ENCODE measurements around the gene PAX1. TPM values are rescaled to one million over a fixed set of nuclear protein-coding genes. Genes with fewer than 3 reads are reported as not detected.

The PAX1 gene
- total RNA-seq, 2 experiments from 2014 or later, result not detected

- H3K4me2 ChIP-seq (ENCODE audit: low read length), result no peak overlapping the region
- TF ChIP-seq EZH2phosphoT487 (IDR thresholded peaks at IDR 0.05; ENCODE audit: borderline replicate concordance, low read depth, low read length) (no peak), CTCF (conservative IDR thresholded peaks at IDR 0.05; ENCODE audit: low read length) (no peak)
- intact Hi-C loops (cut with micrococcal nuclease; ENCODE audit: unreplicated experiment), result no loop called here
- H3K27ac ChIP-seq (ENCODE audit: low read depth, low read length, poor library complexity, severe bottlenecking), result no peak overlapping the region
- H3K9me2 ChIP-seq (ENCODE audit: insufficient read depth, low read length), result no peaks in the 10 kb centered on the region
- ChIA-PET CTCF (ENCODE audit: unreplicated experiment) (no interaction called here), POLR2A (no interaction called here)
- no peaks in the 10 kb centered on the region for H3K9me3 ChIP-seq (ENCODE audit: low read length)
- H3K4me1 ChIP-seq (ENCODE audit: insufficient read depth, low read length, poor library complexity, severe bottlenecking), result no peaks in the 10 kb centered on the region
- no peaks in the 10 kb centered on the region for H3K79me2 ChIP-seq (ENCODE audit: insufficient read depth, low read depth, low read length)
- H4K20me1 ChIP-seq (ENCODE audit: insufficient read depth, low read length), result no peaks in the 10 kb centered on the region
- no peak overlapping the region for H2AFZ ChIP-seq (ENCODE audit: low read length)
- DNase-seq (ENCODE audit: low spot score), result no peak
- BruUV-seq (replicated peaks), result no TSS peak
- H3K36me3 ChIP-seq (ENCODE audit: insufficient read depth, low read length), result no peaks in the 10 kb centered on the region
- H3K4me3 ChIP-seq (ENCODE audit: low read depth, low read length, poor library complexity, severe bottlenecking), result no peak overlapping the region
Observed at GRCh38 chr20:21682521-21682954, 22.9 kb upstream of the PAX1 start.

GRCh38 chr20:21684671-21685070, 20.8 kb upstream of the PAX1 start:
- DNase-seq (ENCODE audit: low spot score), result no peak
- no peaks in the 10 kb centered on the region for H3K4me1 ChIP-seq (ENCODE audit: insufficient read depth, low read length, poor library complexity, severe bottlenecking)
- no TSS peak for BruUV-seq (replicated peaks)
- ChIA-PET CTCF (ENCODE audit: unreplicated experiment) (no interaction called here), POLR2A (interaction anchor here (0.8 kb wide), 1 partner anchor 11 kb away, joined by 3 read pairs; no protein-coding TSS in a partner anchor)
- no peaks in the 10 kb centered on the region for H3K9me3 ChIP-seq (ENCODE audit: low read length)
- H4K20me1 ChIP-seq (ENCODE audit: insufficient read depth, low read length), result no peaks in the 10 kb centered on the region
- TF ChIP-seq CTCF (conservative IDR thresholded peaks at IDR 0.05; ENCODE audit: low read length) (peak; percentile 36), EZH2phosphoT487 (IDR thresholded peaks at IDR 0.05; ENCODE audit: borderline replicate concordance, low read depth, low read length) (no peak)
- H3K79me2 ChIP-seq (ENCODE audit: insufficient read depth, low read depth, low read length), result no peaks in the 10 kb centered on the region
- intact Hi-C loops (cut with micrococcal nuclease; ENCODE audit: unreplicated experiment), result no loop called here
- no peak overlapping the region for H3K27ac ChIP-seq (ENCODE audit: low read depth, low read length, poor library complexity, severe bottlenecking)
- H3K9me2 ChIP-seq (ENCODE audit: insufficient read depth, low read length), result no peaks in the 10 kb centered on the region
- H3K4me3 ChIP-seq (ENCODE audit: low read depth, low read length, poor library complexity, severe bottlenecking), result no peak overlapping the region
- no peak overlapping the region for H2AFZ ChIP-seq (ENCODE audit: low read length)
- no peaks in the 10 kb centered on the region for H3K36me3 ChIP-seq (ENCODE audit: insufficient read depth, low read length)
- no peak overlapping the region for H3K4me2 ChIP-seq (ENCODE audit: low read length)

GRCh38 chr20:21685981-21686380, 19.5 kb upstream of the PAX1 start:
- ChIA-PET POLR2A (interaction anchor here (0.6 to 1.1 kb wide), 3 partner anchors 10 to 63 kb away, joined by 3 read pairs; no protein-coding TSS in a partner anchor), CTCF (ENCODE audit: unreplicated experiment) (no interaction called here)
- TF ChIP-seq CTCF (conservative IDR thresholded peaks at IDR 0.05; ENCODE audit: low read length) (no peak), EZH2phosphoT487 (IDR thresholded peaks at IDR 0.05; ENCODE audit: borderline replicate concordance, low read depth, low read length) (no peak)
- BruUV-seq (replicated peaks), result no TSS peak
- Histone ChIP-seq H3K79me2 (ENCODE audit: insufficient read depth, low read depth, low read length) (no peaks in the 10 kb centered on the region), H3K36me3 (ENCODE audit: insufficient read depth, low read length) (no peaks in the 10 kb centered on the region), H3K27ac (ENCODE audit: low read depth, low read length, poor library complexity, severe bottlenecking) (no peak overlapping the region), H3K9me3 (ENCODE audit: low read length) (no peaks in the 10 kb centered on the region), H4K20me1 (ENCODE audit: insufficient read depth, low read length) (no peaks in the 10 kb centered on the region), H3K4me3 (ENCODE audit: low read depth, low read length, poor library complexity, severe bottlenecking) (no peak overlapping the region), H3K9me2 (ENCODE audit: insufficient read depth, low read length) (no peaks in the 10 kb centered on the region), H3K4me1 (ENCODE audit: insufficient read depth, low read length, poor library complexity, severe bottlenecking) (no peaks in the 10 kb centered on the region), H2AFZ (ENCODE audit: low read length) (no peak overlapping the region), H3K4me2 (ENCODE audit: low read length) (no peak overlapping the region)
- intact Hi-C loops (cut with micrococcal nuclease; ENCODE audit: unreplicated experiment), result no loop called here
- DNase-seq (ENCODE audit: low spot score), result no peak

Data from OCI-LY7 (cell line).